Kidney (tissue), 14 donors: ENCODE data around the gene HSP90AB1. TPM values are rescaled to one million over a fixed set of nuclear protein-coding genes. Genes with fewer than 3 reads are reported as not detected.

ENCODE experiments used
- DNase-seq, 5 donors: peaks; one replicate each; pipeline ENCODE4 v3.0.0-alpha.2; 2013 to 2020
- FAIRE-seq: peaks from 2 replicates; lab custom pipeline; 2012; peaks lifted over from hg19 to GRCh38; lab: Jason Lieb, UNC
- H3K27ac ChIP-seq, 2 donors: one replicate each; pipeline ENCODE4 v1.7.0; 2013; ENCODE audit warnings: low read depth in 2 of 2, low read length in 2 of 2, inconsistent platforms in 1 of 2
- H3K27me3 ChIP-seq: one replicate; pipeline ENCODE4 v1.7.1; 2013; ENCODE audit warnings: low read length, inconsistent platforms; ENCODE audit not compliant: control insufficient read depth, insufficient read depth
- H3K36me3 ChIP-seq, 3 donors: one replicate each; pipeline versions ENCODE4 v1.7.0 to v1.7.1; 2013; ENCODE audit warnings: low read length in 3 of 3, control low read depth in 1 of 3, inconsistent platforms in 1 of 3; ENCODE audit not compliant: insufficient read depth in 3 of 3, control insufficient read depth in 2 of 3
- H3K4me1 ChIP-seq, 3 donors: one replicate each; pipeline versions ENCODE4 v1.7.0 to v1.7.1; 2013; ENCODE audit warnings: low read length in 3 of 3, inconsistent platforms in 1 of 3, low read depth in 1 of 3; ENCODE audit not compliant: control insufficient read depth in 2 of 3, insufficient read depth in 2 of 3
- H3K4me3 ChIP-seq, 3 donors: one replicate each; pipeline versions ENCODE4 v1.7.0 to v1.8.1; 2013; ENCODE audit warnings: low read length in 3 of 3, control low read depth in 1 of 3, inconsistent platforms in 1 of 3
- H3K9ac ChIP-seq, 3 donors: one replicate each; pipeline versions ENCODE4 v1.7.0 to v1.7.1; 2013; ENCODE audit warnings: low read length in 3 of 3, control low read depth in 1 of 3, inconsistent platforms in 1 of 3
- H3K9me3 ChIP-seq, 3 donors: one replicate each; pipeline versions ENCODE4 v1.7.0 to v1.7.1; 2013; ENCODE audit warnings: low read length in 3 of 3, control low read depth in 1 of 3, inconsistent platforms in 1 of 3; ENCODE audit not compliant: control insufficient read depth in 2 of 3, insufficient read depth in 1 of 3
- intact Hi-C: fragments of 100-400 bp; cut with DNase I; formaldehyde crosslinking; loops from one replicate; pipeline ENCODE4 v1.11.1; 2022
- polyA plus RNA-seq: library from polyadenylated mRNA; stranded (reverse); fragments of 350-450 nt; fragmentation: Illumina TruSeq; extraction: RNeasy Lipid Tissue Mini Kit (QIAGEN cat#74804); gene quantifications from one replicate; pipeline ENCODE4 v1.2.3, GENCODE V29; 2014; ENCODE audit warnings: low read depth, low replicate concordance; ENCODE audit not compliant: insufficient read depth
- total RNA-seq: library from RNA; stranded (reverse); fragmentation: NEBNext Ultra II Directional; extraction: Animal tissue kit (Norgen Biotek cat#: 25700); gene quantifications from one replicate; pipeline ENCODE4 v1.2.1, GENCODE V29; 2021
- TF ChIP-seq, protein P1 (sequence below): IDR thresholded peaks from 3 replicates; pipeline ENCODE4 v1.5.1; 2012; ENCODE audit warnings: mild to moderate bottlenecking, moderate library complexity, borderline replicate concordance; ENCODE audit not compliant: insufficient read depth; ENCODE audit errors: extremely low read depth
- donor health status: control.
- donor health status: control.
- donor health status: control.
- donor health status: control.
- donor health status: control.
- donor health status: DM: yes; HTN: yes; CAD: no.
- donor health status: Normal renal cell carcinoma (clear cell type).

The HSP90AB1 gene
- total and polyA plus RNA-seq, 2 donors from 2014 or later = 499 to 551 TPM

DNA sequence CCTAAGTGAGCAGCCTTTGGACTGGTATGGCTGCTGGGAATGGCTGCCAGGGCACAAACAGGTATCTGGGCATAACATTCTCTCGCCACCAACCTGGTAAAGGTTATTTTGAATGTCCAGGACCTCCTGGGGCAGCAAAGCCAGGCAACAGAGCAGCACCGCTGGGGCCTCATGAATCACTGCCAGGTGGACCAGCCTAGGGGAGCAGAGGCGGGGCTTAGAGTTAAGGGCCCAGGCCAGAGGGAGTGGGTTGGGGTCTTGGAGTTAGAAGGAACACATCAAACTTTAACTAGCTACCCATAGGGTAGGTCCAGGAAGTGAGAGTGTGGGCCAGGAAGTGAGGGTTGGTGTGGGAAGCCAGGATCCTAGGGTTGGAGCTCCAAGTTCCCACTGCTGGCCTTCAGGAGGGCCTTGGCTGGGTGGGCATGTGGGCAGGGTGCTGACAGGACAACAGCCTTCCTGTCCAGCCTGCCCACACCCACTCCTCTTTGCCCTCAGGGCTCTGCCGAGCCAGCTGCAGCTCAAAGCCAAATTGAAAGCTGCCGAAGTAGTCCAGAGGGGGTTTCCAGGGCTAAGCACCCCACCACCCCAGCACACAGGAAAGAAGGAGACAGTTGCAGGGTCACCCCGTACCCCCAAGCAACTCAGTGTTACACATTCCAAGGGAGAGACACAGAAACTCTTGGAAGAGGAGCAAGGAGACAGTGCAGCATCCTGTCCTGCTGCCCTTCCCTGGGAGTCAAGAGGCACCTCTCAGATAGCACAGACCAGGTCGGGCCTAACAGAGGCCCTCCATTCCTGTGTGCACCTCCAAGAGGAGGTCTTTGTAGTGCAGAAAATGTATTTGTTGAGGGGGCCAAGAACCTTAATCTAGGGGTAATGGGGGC is 15.8 kb downstream of the HSP90AB1 start:
- Histone ChIP-seq H3K4me3 (peak overlapping the region in 2 of 3 donors; percentile 27 to 78), H3K36me3 (peaks cover 0 to 4% (median 0%) of the 10 kb centered on the region in 3 donors), H3K27ac (peak overlapping the region; percentile 53 to 75), H3K9ac (peak overlapping the region in 1 of 3 donors; percentile 62), H3K9me3 (no peaks in the 10 kb centered on the region), H3K4me1 (peaks cover 2 to 29% (median 22%) of the 10 kb centered on the region in 3 donors), H3K27me3 (no peaks in the 10 kb centered on the region)
- no peak for FAIRE-seq
- intact Hi-C loops = no loop called here
- TF ChIP-seq, protein P1, sequence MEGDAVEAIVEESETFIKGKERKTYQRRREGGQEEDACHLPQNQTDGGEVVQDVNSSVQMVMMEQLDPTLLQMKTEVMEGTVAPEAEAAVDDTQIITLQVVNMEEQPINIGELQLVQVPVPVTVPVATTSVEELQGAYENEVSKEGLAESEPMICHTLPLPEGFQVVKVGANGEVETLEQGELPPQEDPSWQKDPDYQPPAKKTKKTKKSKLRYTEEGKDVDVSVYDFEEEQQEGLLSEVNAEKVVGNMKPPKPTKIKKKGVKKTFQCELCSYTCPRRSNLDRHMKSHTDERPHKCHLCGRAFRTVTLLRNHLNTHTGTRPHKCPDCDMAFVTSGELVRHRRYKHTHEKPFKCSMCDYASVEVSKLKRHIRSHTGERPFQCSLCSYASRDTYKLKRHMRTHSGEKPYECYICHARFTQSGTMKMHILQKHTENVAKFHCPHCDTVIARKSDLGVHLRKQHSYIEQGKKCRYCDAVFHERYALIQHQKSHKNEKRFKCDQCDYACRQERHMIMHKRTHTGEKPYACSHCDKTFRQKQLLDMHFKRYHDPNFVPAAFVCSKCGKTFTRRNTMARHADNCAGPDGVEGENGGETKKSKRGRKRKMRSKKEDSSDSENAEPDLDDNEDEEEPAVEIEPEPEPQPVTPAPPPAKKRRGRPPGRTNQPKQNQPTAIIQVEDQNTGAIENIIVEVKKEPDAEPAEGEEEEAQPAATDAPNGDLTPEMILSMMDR = no peak
- no peak for DNase-seq

DNA sequence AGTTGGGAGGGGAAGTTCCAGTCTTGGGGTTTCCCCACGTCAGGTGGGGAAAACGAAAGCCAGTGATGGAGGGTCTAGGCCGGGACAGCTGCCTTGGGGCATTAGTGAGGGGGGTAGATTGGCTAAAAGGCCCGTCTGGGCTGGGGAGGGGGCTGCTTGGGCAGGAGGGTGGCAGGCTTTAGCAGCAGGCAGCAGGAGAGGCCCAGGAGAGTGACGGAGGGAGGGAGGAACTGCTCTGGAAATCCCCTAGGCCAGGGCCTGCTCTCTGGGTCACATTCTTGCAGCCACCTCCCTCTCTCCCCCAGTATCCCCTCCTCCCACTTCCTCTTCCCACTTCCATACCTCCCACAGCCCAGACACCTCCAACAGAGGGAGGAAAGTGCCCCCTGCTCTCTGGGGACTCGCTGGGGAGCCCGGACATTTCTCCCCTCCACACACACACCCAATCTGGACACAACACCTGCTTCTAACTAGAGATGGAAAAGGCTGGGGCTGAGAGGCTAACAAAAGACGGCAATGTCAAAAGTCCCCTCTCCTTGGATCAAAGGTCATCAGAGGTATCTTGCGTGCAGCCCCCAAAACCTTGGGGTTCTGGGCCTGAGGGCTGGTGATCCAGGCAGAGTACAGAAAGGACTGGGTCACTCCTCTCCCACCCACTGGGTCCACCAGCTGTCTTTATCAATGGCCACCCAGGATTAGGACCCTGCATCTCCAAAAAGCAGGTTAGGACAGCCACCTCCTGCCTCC is 16.6 kb downstream of the HSP90AB1 start:
- Histone ChIP-seq H3K4me3 (peak overlapping the region; percentile 36 to 78 (median 70)), H3K36me3 (peaks cover 0 to 4% (median 0%) of the 10 kb centered on the region in 3 donors), H3K27ac (peak overlapping the region; percentile 47 to 75), H3K4me1 (peaks cover 2 to 26% (median 22%) of the 10 kb centered on the region in 3 donors), H3K27me3 (no peaks in the 10 kb centered on the region), H3K9me3 (no peaks in the 10 kb centered on the region), H3K9ac (peak overlapping the region in 2 of 3 donors; percentile 52 to 82)
- DNase-seq (peak in 4 of 5 donors; percentile 26 to 69 (median 54)), FAIRE-seq (no peak)
- intact Hi-C loops = no loop called here
- TF ChIP-seq, protein P1 = no peak

DNA sequence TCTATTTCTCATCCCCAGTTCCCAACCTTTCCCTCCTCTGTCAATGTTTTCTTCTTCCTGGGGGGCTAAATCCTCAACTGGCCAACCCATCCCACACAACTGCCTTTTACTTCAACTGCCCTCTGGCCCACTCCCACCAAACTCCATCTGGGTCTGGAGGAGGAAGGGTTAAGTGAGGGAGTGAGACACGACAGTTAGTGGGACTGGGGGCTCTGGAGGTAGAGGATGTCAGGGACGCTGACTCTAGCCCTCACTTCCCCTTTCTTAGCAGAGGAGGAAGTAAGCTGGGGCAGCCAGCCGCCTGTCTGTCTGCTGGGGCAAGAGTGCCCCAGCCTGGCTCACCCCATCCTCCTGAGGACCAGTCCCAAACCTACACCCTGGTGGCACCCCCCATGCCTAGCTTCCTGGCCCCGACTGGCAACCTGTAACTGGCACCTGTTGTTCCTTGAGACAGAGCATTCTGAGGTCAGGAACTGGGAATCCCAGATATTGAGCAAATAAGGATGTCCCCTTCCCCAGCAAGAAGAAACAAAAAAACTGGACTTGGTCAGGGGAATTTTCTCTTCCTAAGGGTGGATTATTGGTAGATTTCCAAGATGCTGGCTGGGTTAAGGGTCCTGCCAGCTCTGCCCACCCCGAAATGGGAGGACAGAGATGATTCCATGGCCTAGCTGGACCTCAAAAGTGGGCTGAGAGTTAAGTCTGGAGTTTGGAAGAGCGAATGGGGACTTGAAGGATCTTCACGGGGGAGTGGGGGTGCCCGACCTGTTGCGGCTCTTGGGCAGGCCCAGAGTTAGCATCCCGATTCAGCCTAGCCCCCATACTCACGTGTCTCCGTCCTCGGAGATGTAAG is 17.5 kb downstream of the HSP90AB1 start:
- Histone ChIP-seq H3K9me3 (no peaks in the 10 kb centered on the region), H3K4me1 (peaks cover 2 to 26% (median 22%) of the 10 kb centered on the region in 3 donors), H3K27me3 (peaks cover 5% of the 10 kb centered on the region), H3K4me3 (peak overlapping the region; percentile 61 to 78 (median 70)), H3K36me3 (peaks cover 0 to 4% (median 0%) of the 10 kb centered on the region in 3 donors), H3K27ac (peak overlapping the region; percentile 68 to 75), H3K9ac (peak overlapping the region; percentile 33 to 82 (median 81))
- DNase-seq (peak in 1 of 5 donors; percentile 62), FAIRE-seq (no peak)
- intact Hi-C loops = no loop called here
- TF ChIP-seq, protein P1 = no peak
